ENCODE measurements around the gene RBM10.
A peak's percentile ranks its signal among the peaks of the same experiment; 100 is the strongest.

The RBM10 gene

DNA sequence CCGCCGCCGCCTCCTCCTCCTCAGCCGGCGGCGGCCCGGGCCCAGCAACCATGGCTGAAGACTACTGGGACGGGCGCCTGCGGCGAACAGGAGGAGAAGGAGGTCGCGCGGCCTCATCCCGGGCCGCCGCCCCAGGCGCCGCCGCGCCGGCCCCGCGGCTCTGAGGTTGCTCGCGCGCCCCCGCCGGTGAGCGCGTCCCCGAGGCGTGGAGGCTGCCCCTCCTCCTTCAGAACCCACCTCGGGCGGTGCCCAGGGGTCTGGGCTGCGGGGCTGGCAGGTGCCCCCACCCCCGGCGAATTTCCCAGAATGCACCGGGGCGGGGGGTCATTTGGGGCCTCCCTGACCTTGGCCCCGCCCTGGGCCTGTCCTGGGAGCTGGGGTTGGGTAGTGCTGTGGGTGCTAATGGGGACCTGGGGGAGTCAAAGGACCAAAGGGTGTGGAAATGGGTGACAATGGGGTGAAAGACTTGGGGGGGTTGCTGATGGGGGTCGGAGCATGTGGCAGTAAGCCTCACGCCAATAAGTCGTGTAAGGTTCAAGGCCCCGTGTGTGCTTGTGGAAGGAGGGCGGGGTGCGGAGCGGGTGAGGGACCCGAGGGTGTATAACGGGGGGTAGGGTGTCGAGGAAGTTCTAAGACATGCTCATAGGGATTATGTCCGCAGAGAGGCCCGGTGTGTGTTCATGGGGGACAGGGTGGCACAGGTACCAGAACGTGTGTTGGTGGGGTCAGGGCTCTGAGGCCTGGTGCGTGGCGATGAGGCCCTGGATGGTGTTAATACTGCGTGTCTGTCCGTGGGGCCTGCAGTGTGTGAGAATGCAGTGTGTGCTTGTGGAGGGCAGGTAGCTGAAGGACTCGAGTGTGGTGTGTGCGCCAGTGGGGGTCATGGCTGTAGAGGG, 74.1 kb downstream of the RBM10 start:
- peak in 1 of 2 experiments; percentile 15 for DNase-seq

DNA sequence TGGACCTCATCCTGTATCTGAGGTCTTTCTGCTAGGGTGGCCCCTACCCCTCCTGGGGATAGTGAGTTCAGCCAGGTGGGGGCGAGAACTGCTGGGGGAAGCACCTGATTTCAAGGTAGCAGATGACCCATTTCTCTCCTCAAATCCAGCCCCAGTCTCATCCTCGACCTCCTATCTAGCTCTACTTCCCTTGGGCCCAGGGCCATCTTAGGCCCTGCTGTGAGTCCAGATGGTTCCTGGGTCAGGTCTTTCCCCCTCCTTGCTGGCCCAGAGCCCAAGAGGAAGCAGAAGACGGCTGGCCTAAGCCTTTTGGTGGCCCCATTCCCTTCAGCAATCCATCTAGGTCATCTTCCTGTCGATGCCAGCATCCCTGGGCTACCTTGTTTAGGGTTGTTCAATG, 76.7 kb downstream of the RBM10 start:
- DNase-seq, result no peak

DNA sequence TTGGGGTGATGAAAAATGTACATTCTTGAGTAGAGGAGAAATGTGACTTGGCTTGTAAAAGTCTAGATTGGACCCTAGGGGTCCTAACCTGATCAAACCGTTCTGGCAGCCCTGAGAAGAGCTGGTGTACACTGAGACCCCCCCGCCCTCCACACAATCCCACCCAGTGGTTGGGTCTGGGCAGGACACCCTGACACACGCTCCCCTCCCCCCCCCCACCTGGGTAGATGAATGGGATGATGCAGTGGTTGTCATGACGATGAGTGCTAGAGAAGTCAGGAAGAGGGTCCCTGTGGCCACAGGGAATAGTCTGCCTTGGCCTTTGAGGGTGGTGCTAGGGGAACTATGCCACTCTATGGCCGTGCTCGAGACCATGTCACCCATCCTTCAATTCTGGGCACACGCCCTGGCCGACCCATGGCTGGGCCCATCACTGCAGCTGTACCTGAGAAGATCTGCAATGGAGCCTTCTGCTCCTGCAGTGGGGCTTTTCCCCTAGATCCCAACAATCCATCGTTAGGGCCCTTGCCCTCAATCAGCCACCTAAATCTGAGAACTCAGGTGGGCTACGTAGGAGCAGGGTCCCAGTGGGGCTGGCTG, 77.8 kb downstream of the RBM10 start:
- no peak for DNase-seq

DNA sequence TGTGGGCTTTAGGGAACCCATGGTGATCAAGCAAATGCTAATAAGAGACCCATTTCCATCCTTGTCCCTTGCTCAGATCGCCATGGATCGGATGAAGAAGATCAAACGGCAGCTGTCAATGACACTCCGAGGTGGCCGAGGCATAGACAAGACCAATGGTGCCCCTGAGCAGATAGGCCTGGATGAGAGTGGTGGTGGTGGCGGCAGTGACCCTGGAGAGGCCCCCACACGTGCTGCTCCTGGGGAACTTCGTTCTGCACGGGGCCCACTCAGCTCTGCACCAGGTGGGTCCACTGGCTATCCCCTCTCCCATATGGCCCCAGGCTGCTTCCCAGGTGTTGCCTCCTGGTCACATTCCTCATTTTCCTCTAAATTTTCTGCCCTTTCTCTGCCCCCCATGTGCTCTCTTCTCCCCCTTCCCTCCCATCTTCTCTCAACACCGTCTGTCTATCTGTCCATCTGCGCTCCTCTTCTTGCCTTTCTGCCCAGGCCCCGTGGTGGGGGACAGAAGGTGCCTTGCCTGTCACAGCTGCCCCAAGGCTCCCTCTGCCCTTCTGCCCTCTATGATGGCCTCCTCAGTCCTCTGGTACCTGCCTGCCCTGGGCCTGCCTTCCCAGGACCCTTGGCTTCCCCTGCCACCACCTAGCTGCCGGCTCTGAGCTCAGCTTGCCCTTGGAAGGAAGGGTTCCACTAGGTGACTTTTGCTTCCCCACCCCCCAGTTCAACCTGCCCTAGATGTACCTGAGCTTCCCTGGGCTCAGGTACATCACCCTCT, 78.6 kb downstream of the RBM10 start:
- DNase-seq, result no peak

DNA sequence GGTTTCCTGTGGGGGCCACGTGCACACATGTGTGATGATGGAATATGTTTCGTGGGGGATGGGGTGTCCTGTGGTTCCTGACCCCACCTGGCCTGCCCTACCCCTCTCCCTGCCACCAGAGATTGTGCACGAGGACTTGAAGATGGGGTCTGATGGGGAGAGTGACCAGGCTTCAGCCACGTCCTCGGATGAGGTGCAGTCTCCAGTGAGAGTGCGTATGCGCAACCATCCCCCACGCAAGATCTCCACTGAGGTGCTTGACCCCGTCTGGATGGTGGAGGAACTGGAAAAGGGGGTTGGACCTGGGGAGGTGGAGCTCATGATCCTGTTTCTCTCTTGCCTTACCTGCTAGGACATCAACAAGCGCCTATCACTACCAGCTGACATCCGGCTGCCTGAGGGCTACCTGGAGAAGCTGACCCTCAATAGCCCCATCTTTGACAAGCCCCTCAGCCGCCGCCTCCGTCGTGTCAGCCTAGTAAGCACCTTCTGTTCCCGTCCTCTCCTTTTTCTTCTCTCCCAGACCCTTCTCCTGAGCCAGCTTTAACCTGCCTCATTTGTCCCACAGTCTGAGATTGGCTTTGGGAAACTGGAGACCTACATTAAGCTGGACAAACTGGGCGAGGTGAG, 79.4 kb downstream of the RBM10 start:
- DNase-seq, result no peak

DNA sequence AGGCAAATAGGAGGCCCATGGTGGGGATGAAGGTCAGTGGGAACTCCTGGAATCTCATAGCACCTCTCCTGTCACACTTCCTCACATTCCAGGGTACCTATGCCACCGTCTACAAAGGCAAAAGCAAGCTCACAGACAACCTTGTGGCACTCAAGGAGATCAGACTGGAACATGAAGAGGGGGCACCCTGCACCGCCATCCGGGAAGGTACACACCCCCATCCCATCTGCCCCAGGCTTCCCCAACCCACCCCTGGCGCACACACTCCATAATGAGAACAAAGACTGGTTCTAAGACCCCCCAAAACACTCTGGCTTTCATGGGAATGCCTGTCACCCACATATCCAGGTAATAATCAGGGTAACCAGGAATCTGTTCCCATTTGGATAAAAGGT, 79.9 kb downstream of the RBM10 start:
- DNase-seq, result no peak

DNA sequence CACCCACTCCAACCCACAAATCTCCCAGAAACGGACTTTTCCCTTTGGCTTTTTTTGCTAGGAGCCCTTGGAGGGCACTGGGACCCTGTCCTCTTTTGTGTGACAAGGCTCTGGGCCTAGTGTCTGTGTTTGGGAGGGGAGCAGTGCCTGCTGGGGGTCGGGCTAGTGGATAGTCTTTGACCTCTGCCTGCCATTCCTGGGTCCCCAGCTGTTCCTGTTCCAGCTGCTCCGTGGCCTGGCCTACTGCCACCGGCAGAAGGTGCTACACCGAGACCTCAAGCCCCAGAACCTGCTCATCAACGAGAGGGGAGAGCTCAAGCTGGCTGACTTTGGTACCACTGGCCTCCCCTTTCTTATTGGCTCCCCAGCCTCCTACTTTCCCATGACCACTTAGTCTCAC, 81.0 kb downstream of the RBM10 start:
- DNase-seq, result no peak

DNA sequence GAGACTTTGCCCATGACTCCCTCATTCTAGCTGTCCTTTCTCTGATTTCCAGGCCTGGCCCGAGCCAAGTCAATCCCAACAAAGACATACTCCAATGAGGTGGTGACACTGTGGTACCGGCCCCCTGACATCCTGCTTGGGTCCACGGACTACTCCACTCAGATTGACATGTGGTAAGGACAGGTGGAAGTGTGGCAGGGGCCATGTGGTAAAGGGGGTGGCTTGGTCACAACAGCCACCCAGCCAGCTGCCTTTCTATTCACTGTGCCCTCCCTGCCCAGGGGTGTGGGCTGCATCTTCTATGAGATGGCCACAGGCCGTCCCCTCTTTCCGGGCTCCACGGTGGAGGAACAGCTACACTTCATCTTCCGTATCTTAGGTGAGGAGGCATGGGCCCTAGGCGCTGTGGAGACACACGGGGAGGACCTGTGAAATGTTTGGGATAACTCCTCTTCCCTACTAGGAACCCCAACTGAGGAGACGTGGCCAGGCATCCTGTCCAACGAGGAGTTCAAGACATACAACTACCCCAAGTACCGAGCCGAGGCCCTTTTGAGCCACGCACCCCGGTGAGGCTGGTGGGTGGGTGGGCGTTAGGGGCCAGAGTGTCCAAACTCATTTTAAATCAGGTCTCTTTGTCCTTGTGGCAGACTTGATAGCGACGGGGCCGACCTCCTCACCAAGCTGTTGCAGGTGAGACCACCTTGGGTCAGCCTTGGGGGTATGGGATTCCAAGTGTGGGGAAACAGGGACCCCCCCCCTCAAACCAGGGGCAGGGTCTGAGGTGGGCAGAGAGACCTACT, 81.7 kb downstream of the RBM10 start:
- no peak for DNase-seq

DNA sequence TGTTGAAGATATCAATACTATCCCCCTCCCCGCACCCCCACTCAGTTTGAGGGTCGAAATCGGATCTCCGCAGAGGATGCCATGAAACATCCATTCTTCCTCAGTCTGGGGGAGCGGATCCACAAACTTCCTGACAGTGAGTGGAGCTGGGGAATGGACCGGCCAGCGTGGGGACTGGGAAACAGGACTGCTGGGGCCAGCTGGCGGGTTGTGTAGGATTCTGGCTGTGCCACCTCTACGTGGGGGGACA, 82.2 kb downstream of the RBM10 start:
- DNase-seq, result no peak

DNA sequence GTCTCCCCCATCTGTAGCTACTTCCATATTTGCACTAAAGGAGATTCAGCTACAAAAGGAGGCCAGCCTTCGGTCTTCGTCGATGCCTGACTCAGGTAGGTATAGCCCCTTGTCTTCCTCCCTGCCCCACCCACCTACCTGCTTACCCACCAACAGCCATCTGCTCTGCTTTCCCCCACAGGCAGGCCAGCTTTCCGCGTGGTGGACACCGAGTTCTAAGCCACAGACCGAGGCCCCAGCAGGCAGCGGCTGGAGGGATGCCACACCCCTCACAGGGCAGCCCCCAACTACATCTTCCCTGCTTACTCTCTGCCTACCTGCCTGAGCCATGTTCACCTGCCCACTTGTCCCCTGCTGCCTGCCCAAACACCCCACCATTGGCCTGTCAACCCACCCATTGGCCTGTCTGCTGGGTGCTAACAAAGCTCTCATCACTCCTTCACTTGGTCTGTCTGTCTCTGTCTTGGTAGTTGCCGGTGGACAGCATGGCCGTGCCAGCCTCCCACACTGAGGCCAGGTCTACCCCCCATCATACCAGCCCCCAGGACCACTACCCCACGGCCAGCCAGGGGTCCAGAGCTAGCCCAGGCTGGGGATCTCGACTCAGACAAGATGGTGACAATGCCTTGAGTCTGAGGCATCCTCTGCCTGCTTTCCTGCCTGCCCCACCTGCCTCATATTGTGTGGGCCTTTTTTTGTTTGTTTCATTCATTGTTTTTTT, 83.7 kb downstream of the RBM10 start:
- DNase-seq, result no peak

DNA sequence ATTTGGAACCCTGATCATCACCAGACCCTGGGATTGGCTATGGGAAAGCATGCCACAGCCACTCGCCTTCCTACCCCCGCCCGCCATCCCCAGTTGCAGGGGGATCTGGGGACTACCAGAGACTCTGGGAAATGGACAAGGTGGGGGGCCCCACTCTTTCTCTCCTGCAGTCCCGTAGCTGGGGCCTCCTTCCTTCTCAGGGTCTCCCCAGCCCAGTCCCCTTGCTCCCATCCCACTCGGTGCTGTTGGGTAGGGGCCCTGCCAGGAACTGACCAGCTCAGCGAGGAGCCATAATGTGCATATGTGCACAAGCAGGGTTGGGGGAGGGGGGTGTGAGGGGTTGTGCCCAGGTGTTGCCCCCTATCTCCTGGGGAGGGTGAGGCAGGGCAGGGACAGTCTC, 84.4 kb downstream of the RBM10 start:
- DNase-seq, result no peak

DNA sequence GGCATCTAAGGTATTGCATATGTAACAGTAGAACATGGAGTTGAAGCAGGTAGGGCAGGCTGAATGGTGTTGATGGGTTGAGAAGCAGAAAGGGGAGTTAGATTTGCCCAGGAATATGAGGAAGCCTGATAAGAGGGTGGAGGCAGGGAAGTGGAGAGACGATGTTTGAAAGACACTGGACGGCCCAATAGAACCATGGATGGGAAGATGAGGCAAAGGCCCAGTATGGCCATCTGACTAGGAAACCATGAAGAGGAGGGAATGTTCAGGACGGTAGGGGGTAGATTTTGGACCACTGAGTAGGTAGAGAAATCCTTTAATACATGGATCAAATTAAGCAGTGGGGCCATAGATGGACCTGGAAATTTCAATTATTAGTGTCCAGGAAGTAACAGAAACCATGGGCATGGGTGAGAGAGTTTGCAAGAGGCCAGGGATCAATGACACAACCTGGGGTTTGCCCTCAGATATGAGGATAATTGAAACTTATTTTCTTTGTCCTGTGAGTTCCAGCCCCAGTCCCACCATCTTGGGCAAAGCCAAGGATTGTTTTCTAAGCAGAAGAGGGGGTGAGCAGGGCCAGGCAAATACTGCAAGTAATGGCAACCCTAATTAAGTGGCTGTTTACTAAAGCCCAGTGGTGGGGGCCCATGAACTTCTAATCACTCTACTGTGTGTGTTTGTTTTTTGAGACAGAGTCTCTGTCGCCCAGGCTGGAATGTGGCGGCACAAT, 85.3 kb downstream of the RBM10 start:
- no peak for DNase-seq

DNA sequence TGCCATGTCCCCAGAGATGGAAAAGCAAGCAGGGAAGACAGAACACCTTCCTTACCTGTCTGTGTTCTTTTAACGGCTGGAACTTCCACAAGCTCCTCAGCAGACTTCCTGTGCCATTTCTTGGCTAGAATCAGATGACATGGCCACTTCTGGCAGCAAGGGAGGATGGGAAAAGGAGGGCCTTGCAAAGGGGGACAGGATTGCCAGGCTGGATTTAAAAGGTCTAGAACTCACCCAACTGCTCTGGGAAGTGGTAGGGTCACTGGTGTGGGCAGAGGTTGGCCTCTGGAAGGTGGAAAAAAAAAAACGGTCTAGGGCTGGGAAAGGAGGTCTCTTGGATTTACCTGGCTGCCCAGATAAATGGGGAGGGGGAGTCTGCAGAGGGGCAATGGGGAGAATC, 86.1 kb downstream of the RBM10 start:
- no peak for DNase-seq

DNA sequence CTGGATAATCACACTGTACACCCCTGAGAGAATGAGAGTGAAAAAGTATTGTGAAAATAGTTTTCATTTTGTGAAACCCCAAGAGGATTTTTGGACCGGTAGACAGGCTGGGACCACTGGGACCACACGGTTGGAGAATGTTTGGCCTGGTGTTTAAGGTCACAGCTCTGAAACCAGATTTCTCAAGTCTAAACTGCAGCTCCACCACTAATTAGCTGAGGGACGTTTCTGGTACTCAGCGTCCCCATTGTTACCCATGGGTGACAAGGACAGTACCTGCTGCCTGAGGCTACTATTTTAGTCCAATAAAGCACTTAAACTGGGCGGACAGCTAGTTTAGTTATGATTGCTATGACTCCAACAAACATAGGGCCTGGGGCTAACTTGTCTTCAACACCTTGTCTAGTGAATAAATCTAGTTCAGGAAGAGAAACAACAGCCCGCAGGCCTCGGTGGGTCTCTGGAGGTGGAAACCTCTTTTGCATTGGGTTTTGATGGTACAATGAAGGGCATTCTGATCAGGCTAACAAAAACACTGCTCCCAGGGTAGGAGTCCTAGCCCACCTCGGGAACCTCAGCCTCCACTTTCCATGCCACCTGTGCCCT, 87.3 kb downstream of the RBM10 start:
- DNase-seq, result no peak

DNA sequence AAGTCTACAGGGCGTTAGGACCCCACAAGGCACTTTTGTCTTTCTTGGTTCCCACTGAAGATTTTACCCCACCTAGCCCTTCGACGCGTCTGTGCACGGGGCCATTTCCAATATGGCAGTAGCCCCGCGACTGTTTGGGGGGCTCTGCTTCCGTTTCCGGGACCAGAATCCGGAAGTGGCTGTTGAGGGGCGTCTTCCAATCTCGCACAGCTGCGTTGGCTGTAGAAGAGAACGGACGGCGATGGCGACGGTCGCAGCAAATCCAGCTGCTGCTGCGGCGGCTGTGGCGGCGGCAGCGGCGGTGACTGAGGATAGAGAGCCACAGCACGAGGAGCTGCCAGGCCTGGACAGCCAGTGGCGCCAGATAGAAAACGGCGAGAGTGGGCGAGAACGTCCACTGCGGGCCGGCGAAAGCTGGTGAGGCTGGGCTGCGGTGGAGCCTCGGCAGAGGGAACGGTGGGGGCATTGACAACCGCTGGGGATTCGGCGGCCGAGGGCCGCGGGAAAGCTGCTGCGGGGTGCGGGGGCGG, 87.8 kb downstream of the RBM10 start, which contains the start of gene USP11:
Gene USP11 (plus strand): TSS at position 207 of the 530 bp plus-strand sequence. CDS start 35 bp downstream, at position 242.
- DNase-seq, result peak in 1 of 2 experiments; percentile 49

DNA sequence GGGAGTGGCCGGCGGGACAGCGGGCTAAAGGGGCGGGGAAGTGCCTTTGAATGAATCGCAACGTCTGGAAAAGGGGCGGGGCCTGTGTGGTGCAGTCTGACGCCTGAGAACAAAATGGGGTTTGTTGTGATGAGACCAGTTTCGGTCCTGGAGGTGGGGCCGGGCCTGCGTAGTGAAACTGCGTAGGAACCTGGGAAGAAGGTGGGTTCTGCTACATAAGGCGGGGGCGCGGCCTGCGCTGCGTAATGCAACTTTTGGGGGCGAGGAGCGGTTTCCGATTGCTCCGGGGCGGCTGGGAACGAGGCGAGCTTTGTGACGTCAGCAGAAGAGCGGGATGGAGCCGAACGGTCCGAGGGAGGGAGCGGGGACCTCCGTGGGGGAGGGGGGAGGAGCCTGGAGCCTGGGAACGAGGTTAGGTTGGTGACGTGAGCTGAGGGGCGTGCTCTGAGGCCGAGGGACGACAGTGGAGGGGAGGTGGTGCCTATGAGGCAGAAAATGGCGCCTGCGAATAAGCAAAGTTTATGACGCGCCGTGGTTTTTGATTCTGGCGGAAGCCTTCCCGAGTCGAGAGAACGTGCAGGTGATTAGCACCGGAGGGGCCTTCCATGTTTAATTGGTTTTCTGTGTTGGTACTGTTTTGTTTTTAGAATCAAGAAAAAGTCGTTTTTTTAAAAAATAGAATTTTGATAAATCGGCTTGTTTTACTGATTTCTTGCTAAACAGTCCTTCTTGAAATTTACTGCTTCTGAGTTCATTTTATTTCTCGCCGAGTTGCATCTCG, 88.5 kb downstream of the RBM10 start:
- DNase-seq, result peak; percentile 94 to 96

DNA sequence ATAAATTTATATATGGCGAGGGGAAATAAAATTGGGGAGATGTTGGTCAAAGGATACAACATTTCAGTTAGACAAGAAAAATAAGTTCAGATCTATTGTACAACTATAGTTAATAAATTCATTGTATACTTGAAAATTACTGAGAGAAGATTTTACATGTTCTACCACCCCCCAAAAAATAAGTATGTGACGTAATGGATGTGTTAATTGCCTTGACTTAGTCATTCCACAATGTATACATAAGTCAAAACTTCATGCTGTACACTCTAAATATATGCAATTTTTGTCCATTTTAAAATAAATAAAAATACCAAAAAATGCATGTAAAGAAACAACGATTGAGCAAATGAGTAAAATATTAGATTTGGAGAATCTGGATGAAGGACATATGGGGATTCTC, 89.6 kb downstream of the RBM10 start:
- no peak for DNase-seq

DNA sequence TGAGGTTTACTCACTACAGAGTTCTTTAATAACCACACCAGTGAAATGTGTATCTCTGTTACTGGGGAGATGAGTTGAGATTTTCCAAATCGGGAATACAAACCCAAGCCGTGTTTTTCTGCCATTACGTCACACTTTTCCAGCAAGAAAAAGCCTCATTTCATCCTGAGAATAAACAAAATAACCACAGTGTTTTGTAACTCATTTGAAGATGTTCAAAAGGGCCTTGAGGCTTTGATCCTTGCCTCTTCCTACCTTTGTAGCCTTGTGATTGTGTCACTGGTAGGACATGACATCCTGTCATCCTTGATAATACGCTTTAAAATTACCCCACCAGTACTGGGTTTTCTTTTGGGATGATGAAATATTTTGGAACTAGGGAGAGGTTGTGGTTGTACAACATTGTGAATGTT, 90.7 kb downstream of the RBM10 start:
- DNase-seq, result no peak

Measured in NCI-H2081 (cell line).